Measurements from ENCODE around the gene EMSY.

Gene EMSY

GRCh38 chr11:76524461-76524860 lies 79.6 kb downstream of the EMSY start:
- Histone ChIP-seq H3K27ac (ENCODE audit: low read depth, low read length) (no peak overlapping the region), H3K79me2 (ENCODE audit: insufficient read depth, low read length) (no peaks in the 10 kb centered on the region), H3K9ac (ENCODE audit: low read length) (no peak overlapping the region), H3K9me3 (ENCODE audit: insufficient read depth, low read length) (no peaks in the 10 kb centered on the region), H3K9me2 (replicated peaks; ENCODE audit: insufficient read depth, low read length) (no peaks in the 10 kb centered on the region), H4K20me1 (ENCODE audit: low read depth, low read length) (no peaks in the 10 kb centered on the region), H3K4me2 (ENCODE audit: low read depth, low read length, poor library complexity, severe bottlenecking) (no peak overlapping the region), H3K36me3 (ENCODE audit: low read length) (peaks cover 19% of the 10 kb centered on the region; the same call in 1 of the 2 replicates), H2AFZ (ENCODE audit: low read depth, low read length, severe bottlenecking) (no peak overlapping the region), H3K27me3 (ENCODE audit: low read length) (no peaks in the 10 kb centered on the region), H3F3A (ENCODE audit: insufficient read depth) (no peaks in the 10 kb centered on the region), H3K4me3 (ENCODE audit: insufficient read depth, low read length, poor library complexity, severe bottlenecking) (no peak overlapping the region)
- TF ChIP-seq, protein P1, sequence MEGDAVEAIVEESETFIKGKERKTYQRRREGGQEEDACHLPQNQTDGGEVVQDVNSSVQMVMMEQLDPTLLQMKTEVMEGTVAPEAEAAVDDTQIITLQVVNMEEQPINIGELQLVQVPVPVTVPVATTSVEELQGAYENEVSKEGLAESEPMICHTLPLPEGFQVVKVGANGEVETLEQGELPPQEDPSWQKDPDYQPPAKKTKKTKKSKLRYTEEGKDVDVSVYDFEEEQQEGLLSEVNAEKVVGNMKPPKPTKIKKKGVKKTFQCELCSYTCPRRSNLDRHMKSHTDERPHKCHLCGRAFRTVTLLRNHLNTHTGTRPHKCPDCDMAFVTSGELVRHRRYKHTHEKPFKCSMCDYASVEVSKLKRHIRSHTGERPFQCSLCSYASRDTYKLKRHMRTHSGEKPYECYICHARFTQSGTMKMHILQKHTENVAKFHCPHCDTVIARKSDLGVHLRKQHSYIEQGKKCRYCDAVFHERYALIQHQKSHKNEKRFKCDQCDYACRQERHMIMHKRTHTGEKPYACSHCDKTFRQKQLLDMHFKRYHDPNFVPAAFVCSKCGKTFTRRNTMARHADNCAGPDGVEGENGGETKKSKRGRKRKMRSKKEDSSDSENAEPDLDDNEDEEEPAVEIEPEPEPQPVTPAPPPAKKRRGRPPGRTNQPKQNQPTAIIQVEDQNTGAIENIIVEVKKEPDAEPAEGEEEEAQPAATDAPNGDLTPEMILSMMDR (IDR thresholded peaks at IDR 0.05; ENCODE audit: insufficient read depth, low read length, poor library complexity, severe bottlenecking): no peak
- no peak for TF ChIP-seq EZH2phosphoT487 (conservative IDR thresholded peaks at IDR 0.05; ENCODE audit: low read length)

DNA sequence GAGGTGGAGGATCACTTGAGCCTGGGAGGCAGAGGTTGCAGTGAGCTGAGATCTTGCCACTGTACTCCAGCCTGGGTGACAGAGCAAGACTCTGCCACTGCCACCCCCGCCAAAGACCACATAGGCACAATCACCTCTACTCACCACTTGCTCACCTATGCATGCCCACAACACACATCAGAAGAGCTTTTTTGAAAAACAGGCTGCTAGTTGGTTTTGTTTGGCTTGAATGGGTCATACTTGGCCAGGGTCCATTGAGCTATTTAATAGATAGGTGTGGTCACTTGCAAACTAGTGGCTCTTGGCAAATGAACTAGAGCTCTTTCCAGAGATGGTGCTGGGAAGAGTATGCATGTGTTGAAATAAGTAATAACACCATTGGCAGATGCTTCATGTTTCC lies 80.1 kb downstream of the EMSY start:
- Histone ChIP-seq H2AFZ (ENCODE audit: low read depth, low read length, severe bottlenecking) (no peak overlapping the region), H3K9ac (ENCODE audit: low read length) (no peak overlapping the region), H3K4me2 (ENCODE audit: low read depth, low read length, poor library complexity, severe bottlenecking) (no peak overlapping the region), H3K9me3 (ENCODE audit: insufficient read depth, low read length) (no peaks in the 10 kb centered on the region), H3K9me2 (replicated peaks; ENCODE audit: insufficient read depth, low read length) (no peaks in the 10 kb centered on the region), H3K27me3 (ENCODE audit: low read length) (no peaks in the 10 kb centered on the region), H3F3A (ENCODE audit: insufficient read depth) (no peaks in the 10 kb centered on the region), H3K4me3 (ENCODE audit: insufficient read depth, low read length, poor library complexity, severe bottlenecking) (no peak overlapping the region), H3K27ac (ENCODE audit: low read depth, low read length) (no peak overlapping the region), H3K36me3 (ENCODE audit: low read length) (peaks cover 23% of the 10 kb centered on the region; the same call in 1 of the 2 replicates), H3K79me2 (ENCODE audit: insufficient read depth, low read length) (no peaks in the 10 kb centered on the region), H4K20me1 (ENCODE audit: low read depth, low read length) (no peaks in the 10 kb centered on the region)
- TF ChIP-seq, protein P1 (IDR thresholded peaks at IDR 0.05; ENCODE audit: insufficient read depth, low read length, poor library complexity, severe bottlenecking): no peak
- no peak for TF ChIP-seq EZH2phosphoT487 (conservative IDR thresholded peaks at IDR 0.05; ENCODE audit: low read length)

- H2AFZ ChIP-seq (ENCODE audit: low read depth, low read length, severe bottlenecking): no peak overlapping the region
- no peaks in the 10 kb centered on the region for H3K9me3 ChIP-seq (ENCODE audit: insufficient read depth, low read length)
- no peaks in the 10 kb centered on the region for H3F3A ChIP-seq (ENCODE audit: insufficient read depth)
- H3K4me2 ChIP-seq (ENCODE audit: low read depth, low read length, poor library complexity, severe bottlenecking): no peak overlapping the region
- no peaks in the 10 kb centered on the region for H3K27me3 ChIP-seq (ENCODE audit: low read length)
- no peaks in the 10 kb centered on the region for H4K20me1 ChIP-seq (ENCODE audit: low read depth, low read length)
- TF ChIP-seq, protein P1 (IDR thresholded peaks at IDR 0.05; ENCODE audit: insufficient read depth, low read length, poor library complexity, severe bottlenecking): no peak
- no peak for TF ChIP-seq EZH2phosphoT487 (conservative IDR thresholded peaks at IDR 0.05; ENCODE audit: low read length)
- no peak overlapping the region for H3K9ac ChIP-seq (ENCODE audit: low read length)
- H3K4me3 ChIP-seq (ENCODE audit: insufficient read depth, low read length, poor library complexity, severe bottlenecking): no peak overlapping the region
- H3K27ac ChIP-seq (ENCODE audit: low read depth, low read length): no peak overlapping the region
- no peaks in the 10 kb centered on the region for H3K79me2 ChIP-seq (ENCODE audit: insufficient read depth, low read length)
- peaks cover 28% of the 10 kb centered on the region; the same call in 1 of the 2 replicates for H3K36me3 ChIP-seq (ENCODE audit: low read length)
- no peaks in the 10 kb centered on the region for H3K9me2 ChIP-seq (replicated peaks; ENCODE audit: insufficient read depth, low read length)
Observed at GRCh38 chr11:76526878-76527277, 82.1 kb downstream of the EMSY start.

All from SU-DHL-6 (cell line).